Activated CD8-positive, alpha-beta memory T cell treated with anti-CD3 and anti-CD28 coated beads for 36 hours (primary cell): ENCODE data around the gene SUGCT. TPM values are rescaled to one million over a fixed set of nuclear protein-coding genes. Genes with fewer than 3 reads are reported as not detected.

Experiments used
- CTCF ChIA-PET: fragments of 350-600 bp; sonication (Branson Sonifier 250); formaldehyde crosslinking; loops from one replicate; lab custom pipeline; 2021; ENCODE audit warnings: antibody characterized with exemption; lab: Charles Lee
- POLR2A ChIA-PET: fragments of 350-600 bp; sonication (Branson Sonifier 250); formaldehyde crosslinking; loops from one replicate; lab custom pipeline; 2021; ENCODE audit warnings: antibody characterized with exemption; lab: Charles Lee
- total RNA-seq, 2 experiments: library from RNA; stranded (reverse); gene quantifications; one replicate each; pipeline ENCODE4 v1.2.3, GENCODE V29; 2021

SUGCT gene
- total RNA-seq, 2 experiments from 2014 or later = 1.1 to 1.3 TPM

DNA sequence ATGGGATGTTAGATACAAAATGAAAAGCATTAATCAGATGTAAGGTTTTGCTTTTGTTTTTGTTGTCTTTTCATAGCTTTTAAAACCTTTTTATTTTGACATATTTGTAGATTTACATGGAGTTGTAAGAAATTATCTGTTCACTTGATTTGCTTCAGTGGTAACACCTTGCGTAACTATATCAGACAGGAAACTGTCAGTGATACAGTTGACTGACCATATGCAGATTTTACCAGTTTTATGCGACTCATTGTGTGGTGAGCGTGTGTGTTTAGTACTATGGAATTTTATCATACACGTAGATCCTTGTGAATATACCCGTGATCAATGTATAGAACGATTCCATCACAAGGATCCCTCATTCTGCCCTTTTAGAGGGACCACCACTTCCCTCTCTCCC is 701.4 kb downstream of the SUGCT start:
- CTCF ChIA-PET = no interaction called here
- POLR2A ChIA-PET = no interaction called here

DNA sequence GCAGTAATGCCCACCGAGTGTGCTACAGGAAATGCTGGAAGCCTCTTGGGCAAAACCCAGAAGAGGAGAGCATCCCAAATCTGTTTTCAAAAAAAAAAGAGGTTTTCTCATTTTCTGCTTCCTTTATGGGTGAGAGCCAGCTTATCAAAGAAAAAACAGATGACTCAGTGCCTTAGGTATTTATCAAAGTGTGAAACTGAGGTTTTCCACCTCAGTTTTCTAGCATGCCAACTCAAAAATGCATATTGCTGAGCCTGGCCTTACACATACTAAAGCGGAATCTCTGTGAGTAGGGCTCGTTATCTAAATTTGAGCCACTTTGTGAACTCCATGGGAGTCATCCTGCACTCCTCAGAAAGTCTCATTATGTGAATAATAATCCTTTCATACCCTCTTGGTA is 705.1 kb downstream of the SUGCT start:
- ChIA-PET CTCF (no interaction called here), POLR2A (no interaction called here)

DNA sequence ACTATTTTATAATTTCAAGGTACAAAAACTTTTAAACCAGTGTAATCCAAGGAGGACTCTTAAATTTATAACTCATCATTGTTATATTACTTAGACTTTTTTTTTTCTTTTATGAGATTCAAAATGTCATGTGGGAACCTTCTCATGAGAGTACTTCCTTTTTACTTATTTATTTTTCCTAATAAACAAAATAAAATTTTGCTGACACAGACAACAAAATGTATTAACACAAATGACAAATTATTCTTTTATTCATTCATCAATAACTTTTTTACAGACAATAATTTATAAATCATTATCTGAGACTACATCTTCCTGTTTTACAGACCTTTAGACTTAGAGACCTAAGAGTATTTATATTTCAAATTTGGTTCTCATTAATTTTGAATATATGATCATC is 706.2 kb downstream of the SUGCT start:
- POLR2A ChIA-PET = no interaction called here

DNA sequence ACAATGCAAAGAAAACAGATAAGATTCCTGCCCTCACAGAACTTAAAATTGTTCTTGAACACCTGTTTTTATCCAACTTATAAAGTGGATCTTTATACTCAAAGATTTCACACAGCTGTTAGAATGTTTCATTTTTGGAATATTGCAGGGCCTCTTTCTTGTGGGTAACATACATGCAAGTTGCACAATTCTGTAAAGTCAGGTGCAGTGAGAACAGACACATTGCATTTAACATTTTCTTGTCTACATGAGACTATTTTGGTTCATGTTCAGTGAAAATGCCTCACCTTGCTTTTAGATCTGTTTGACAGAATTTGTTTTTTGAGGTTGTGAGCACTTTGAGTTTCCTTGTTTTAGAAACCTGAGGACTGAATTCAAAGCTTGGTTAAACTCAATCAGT is 707.8 kb downstream of the SUGCT start:
- ChIA-PET POLR2A (no interaction called here), CTCF (no interaction called here)

More for the DNA sequence above, 706.2 kb downstream of the SUGCT start:
- CTCF ChIA-PET = no interaction called here

DNA sequence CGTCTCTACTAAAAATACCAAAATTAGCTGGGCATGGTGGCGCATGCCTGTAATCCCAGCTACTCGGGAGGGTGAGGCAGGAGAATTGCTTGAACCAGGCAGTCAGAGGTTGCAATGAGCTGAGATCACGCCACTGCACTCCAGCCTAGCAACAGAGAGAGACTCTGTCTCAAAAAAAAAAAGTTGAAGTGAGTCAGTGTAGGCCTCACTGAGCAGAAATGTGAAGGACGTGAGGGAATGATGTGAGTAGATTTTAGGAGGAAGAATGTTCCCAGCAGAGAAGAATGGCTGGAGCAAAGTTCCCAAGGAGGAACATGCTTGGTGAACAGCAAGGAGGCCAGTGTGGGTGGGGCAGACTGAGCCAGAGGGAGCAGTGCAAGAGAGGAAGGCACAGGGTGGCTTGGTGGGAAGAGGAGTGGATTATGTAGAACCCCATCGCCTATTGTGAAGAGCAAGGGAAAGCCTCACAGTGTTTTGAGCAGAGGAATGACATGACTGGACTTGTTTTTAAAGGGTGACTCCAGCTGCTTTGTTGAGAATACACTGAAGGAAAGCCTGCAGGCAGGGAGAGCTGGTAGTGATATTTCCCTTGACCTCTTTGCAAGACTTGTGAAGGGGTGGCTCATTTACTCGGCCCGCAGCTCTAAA is 708.7 kb downstream of the SUGCT start:
- ChIA-PET CTCF (no interaction called here), POLR2A (no interaction called here)

DNA sequence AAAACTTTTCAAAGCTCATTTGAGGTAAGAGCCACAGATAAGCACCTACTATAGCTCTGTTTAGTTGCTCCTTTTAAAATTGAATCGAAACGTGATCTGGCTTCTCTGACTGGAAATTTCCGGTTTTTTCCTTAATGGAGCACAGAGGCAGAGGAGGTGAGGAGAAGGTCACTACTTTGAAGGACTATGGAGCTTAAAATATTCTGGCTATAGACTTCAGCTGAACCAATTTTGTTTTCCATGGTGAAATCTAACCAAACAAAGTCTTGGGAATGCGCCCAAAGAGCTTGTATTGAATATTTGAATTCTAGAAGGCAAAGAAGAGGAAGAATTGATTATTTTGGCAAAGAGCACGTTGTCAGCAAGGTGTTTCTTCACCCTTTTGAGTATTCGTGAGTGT is 711.1 kb downstream of the SUGCT start:
- ChIA-PET POLR2A (no interaction called here), CTCF (no interaction called here)

DNA sequence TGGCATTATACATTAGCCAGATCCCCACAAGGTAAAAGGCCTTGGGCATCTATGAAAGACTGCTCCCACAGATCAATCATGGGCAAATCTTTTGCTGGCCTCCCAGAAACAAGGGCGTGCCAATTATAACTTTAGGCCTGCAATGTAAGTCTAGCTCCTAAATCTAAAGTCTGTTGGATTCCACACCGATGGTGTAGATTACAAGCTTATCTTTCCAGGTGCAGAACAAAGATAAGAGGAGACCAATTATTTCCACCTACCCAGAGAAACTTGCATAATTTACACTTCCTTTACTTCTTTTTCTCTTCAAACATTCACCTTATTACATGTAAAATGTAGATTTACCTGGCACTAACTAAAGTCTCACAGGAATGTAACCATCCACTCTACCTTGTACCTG is 713.1 kb downstream of the SUGCT start:
- CTCF ChIA-PET = interaction anchor here (1.1 kb wide), 1 partner anchor 44 kb away, joined by 5 read pairs; no protein-coding TSS in a partner anchor
- POLR2A ChIA-PET = no interaction called here

DNA sequence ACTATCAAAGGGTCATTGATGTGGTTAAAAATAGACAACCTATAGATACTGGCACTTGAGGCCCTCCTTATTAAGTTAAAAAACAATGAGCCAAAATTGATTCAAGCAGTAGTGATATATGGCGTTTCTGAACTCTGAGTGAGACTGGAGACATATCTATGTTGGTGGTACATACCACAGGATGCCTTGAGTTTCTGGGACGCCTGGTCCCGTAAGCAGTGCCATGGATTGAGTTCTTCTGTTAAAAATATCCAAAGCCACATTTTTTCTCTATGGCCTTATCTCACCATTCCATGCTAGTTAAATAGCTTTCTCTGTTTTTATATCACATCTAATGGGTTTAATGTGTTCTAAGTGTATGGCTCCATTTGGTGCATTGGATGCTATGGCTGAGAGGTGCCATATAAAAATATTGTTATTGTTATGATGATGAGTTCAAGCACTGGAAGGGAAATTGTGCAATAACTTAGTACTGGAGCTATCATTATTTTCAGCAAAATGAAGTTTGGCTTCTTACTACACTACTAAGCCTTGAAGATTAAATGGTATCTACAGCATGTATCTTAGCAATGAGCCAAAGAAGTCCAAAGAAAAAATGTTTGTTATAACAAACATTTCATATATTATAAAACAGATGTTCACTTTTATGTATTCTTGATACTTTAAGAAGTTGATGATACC is 713.9 kb downstream of the SUGCT start:
- ChIA-PET CTCF (no interaction called here), POLR2A (no interaction called here)

DNA sequence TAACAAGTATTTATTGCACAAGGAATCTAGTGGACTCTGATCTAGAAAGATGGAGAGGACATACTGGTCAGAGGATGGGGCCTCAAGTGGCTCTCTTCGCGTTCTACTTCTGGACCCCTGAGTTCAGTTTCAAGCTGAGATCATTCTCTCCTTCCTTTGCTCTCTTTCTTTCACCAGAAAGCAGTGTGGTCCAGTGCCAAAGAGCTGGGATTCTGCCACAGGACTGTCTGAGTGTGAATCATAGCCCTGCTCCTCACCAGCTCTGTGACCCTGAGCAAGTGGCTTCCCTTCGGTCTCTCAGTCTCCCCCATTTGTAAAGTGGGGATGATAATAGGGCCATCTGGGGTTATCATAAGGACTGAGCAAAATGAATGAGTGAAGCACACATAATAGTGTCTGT is 715.2 kb downstream of the SUGCT start:
- CTCF ChIA-PET = no interaction called here
- POLR2A ChIA-PET = no interaction called here

DNA sequence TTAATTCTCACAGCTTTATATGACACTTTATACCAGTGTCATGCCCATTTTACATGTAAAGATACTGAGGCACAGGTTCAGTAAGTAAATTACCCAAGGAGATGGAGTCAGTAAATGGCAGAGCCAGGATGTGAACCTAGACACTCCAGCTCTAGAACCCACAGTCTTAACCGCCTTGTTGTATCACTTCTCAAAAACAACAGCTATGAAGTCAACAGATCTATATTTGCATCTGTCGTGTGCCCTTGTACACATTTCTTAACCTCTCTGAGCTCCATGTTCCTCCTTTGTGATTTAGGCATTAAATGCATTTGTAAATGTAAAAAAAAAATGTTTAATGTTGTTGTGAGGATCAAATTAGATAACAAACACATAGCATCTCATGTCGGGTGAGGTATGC is 716.2 kb downstream of the SUGCT start:
- ChIA-PET CTCF (no interaction called here), POLR2A (no interaction called here)

DNA sequence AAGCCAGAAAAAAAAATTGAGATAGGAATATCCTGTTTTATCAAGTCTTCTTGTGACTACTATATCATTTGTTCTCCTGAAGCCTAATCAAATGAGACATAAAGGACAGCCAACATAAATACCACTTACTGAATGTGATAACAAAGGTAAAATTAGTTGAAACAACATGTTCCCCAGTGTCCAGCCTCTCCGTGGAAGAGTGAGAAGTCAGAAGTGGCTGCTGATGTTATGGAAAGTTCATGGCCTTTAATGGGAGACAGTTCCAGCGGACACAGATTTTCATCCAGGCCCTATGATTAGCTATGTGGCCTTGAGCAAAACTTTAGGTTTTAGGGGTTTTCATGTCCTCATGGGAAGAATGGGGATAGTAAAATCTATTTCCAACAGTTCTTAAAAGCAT is 724.3 kb downstream of the SUGCT start:
- CTCF ChIA-PET = no interaction called here
- POLR2A ChIA-PET = no interaction called here

DNA sequence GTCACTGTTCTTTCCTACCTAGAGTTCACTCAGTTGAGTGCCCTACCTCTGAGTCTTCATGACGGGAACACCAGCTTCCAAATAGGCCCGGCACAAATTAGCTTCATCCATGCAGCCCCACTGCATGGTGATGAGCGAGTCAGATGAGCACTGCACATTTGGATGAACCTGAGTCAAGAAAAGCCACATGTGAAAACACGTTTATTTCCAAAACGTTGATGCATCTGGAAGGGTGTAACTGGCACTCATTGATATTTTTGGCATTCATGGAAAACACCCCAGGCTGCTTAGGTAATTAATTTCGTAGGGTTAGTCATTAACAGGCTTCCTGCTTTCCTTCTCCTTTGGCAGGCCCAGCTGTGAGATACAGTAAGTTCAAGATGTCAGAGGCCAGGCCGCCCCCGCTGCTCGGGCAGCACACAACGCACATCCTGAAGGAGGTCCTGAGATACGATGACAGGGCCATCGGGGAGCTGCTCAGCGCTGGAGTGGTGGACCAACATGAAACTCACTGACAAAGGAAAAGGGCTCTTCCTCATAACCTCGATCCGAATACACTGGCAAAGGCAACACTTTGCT is 725.2 kb downstream of the SUGCT start:
- CTCF ChIA-PET = no interaction called here
- POLR2A ChIA-PET = no interaction called here

DNA sequence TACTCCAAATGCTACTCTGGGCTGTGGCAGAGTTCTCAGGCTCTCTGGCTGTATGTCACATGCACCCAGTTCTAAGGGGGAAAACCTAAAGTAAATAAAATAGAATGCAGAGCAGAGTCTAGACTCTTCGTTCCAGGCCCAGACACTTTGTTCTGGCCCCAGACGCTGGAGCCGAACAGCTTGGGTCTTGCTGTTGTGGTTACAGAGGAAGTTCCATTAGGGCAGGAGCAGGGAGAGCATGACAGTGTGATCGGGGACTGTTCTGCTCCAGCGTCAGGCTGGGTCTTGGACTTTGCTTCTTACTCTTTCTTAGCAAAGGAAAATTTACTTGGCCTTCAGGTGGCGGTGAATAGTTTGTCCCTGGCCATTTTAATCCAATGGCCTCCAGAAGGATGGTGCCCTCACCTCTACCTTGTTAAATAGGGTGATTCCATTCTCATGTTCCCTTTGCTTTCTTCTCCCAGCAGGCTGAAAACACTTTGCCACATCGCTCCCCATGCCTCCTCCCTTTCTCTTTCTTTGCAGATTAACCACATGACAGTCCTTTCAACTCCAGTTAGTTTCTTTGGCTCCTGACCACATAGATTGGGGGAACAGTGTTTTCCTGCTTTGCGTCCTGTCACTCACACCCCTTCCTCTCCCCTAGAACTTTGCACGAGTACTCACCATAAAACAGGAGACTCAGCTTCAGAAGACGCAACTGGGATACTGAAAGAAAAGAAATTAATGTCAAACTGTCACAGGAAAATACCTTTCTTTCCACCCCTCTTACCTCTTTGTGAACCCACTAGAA is 730.8 kb downstream of the SUGCT start:
- POLR2A ChIA-PET = no interaction called here
- CTCF ChIA-PET = no interaction called here

DNA sequence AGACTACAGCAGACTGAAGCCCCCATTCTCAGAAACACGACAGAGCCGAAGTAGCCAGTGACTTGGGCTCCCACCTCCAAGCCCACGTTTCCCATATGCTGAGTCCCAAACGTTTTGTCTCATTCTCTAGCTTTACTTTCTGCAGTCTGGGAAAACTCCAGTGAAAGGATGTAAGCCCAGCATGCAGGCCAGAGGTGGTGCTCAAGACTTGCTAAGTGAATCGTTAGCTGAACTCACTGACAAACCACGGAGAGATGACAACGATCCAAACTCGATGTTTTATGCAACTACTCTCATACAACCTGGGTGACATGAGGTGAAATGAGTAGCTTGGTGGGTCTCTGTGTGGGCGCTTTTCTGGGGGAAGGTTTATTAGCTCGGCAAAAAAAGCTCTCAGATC is 731.8 kb downstream of the SUGCT start:
- CTCF ChIA-PET = no interaction called here

DNA sequence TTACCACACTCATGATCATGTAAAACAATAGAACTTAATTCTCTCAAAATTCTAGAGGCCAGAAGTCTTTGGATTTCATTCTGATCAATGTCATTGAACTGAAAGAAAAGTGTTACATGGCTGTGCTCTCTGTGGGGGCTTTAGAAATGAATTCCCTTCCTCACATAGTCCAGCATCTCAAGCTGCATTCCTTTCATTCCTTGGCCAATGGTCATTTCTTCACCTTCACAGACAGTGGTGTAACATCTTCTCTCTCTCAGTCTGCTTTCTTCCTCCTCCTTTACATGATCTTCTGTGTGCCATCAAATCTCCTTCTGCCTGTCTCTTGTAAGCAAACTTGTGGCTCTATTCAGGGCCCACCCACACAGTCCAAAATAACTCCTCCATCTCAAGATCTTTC is 735.3 kb downstream of the SUGCT start:
- POLR2A ChIA-PET = no interaction called here
- CTCF ChIA-PET = no interaction called here

More for the DNA sequence above, 731.8 kb downstream of the SUGCT start:
- POLR2A ChIA-PET = no interaction called here

DNA sequence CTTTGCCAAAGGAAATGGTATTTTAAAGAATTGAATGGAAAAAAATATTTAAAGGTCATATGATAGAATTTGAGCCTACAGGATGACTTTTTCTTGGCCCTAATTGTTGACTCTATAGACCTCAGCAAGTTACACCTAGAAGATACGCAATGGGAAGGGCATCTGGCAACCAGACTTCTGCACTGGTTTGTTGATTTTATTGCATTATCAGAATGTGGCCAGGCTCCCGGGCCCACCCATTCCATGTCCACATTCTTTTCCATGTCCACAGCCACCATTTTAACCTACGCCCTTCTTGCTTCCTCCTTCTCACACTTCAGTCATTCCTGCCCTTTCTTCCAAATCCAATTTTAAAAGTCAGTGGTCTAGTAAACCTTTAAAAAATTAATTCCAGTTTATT is 738.4 kb downstream of the SUGCT start:
- ChIA-PET POLR2A (no interaction called here), CTCF (no interaction called here)

DNA sequence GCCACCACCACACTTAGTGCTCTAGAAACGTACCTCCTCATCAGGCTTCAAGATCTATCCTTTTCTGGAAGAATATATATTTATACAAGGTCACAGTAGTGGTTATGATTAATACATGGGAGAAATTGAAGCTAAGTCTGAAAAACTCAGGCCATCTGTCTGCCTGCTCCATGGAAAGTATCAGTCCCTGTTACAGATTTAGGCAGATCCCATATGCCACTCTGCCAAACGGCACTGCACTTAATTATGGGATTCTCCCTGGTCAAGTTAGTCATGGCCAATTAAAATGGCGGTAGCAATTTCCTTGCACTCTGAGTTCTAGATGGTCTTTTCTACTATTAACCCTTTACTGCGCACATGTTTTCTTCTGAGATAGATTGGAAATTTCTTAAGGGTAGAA is 740.0 kb downstream of the SUGCT start:
- ChIA-PET CTCF (no interaction called here), POLR2A (no interaction called here)

DNA sequence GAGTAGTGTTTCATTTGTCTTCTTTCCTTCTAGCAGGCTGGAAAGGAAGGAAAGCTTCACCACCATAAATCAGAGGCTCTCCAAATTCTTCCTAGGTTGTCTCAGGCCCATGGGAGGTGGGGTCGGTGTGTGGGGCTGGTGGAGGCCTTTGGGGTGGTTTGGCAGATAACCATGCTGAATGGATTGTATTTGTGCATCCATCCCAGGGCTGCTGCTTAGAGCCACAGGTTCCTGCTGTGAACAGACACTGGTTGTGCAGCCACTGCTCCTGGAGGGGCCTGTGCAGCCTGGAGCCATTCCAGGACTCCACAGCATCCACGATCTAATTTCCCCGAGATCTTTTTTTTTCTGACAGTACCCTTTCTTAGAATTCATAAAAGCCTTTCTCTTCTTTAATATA is 741.8 kb downstream of the SUGCT start:
- ChIA-PET POLR2A (no interaction called here), CTCF (no interaction called here)

DNA sequence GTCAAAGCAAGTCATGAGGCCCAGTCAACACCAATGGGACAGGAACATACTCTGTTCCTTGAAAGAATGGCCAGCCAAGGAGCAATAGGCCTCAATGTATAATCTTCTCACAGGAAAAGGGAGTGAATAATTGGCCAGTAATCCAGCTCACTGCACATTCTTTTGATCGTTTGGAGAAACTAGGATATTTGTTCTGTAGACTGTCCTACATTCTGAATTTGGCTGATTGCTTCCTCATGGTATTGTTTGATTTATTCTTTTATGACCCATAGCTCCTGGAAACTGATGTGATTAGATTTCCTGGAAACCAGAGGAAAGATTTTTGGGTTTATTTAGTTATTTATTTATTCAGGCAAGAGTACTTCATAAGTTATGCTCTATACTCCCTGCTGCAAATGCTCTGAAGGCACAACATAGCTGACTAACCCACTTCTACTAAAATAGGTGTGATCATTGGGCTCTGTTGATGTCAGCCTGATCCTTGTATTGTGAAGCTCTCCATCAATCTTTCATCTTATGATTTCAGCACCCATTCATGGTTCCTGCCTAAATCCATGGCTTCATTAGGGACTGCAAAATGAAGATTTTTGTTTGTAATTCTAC is 745.2 kb downstream of the SUGCT start:
- ChIA-PET POLR2A (no interaction called here), CTCF (interaction anchor here (0.6 kb wide), 1 partner anchor 32 kb away, joined by 4 read pairs; no protein-coding TSS in a partner anchor)

DNA sequence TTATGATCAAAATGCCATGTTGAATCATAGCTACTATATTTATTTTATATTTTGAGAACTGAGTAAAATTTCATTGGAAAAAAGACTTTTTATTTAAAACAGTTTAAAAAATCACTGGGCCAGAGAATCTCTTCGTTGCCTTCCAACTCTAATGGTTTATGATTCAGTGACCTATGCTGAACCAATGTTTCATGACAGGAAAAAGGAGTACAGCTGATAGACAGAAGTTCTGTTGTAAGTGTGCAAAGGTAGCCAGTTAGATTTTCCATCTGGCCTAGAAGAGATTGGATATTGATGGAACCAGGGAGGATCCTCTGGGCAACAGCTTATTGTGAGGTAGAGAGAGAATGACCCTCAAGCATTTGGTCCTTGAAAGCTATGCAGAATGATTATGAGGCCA is 745.8 kb downstream of the SUGCT start:
- CTCF ChIA-PET = interaction anchor here (0.6 kb wide), 1 partner anchor 32 kb away, joined by 4 read pairs; no protein-coding TSS in a partner anchor
- POLR2A ChIA-PET = no interaction called here
